Activated CD4-positive, alpha-beta T cell treated with anti-CD3 and anti-CD28 coated beads, Interleukin-2, amount 50 U/mL, for 1 hour (primary cell): ENCODE results near the gene CCNJL.
"Not testable (repeated sequence)": the region's sequence is repeated elsewhere in the genome, so short reads cannot be mapped to it uniquely, and the experiment has no call there.

Experiments used
- DNase-seq: peaks from one replicate; pipeline ENCODE4 v3.0.0-alpha.2; 2020

CCNJL gene, protein sequence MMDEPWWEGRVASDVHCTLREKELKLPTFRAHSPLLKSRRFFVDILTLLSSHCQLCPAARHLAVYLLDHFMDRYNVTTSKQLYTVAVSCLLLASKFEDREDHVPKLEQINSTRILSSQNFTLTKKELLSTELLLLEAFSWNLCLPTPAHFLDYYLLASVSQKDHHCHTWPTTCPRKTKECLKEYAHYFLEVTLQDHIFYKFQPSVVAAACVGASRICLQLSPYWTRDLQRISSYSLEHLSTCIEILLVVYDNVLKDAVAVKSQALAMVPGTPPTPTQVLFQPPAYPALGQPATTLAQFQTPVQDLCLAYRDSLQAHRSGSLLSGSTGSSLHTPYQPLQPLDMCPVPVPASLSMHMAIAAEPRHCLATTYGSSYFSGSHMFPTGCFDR

DNA sequence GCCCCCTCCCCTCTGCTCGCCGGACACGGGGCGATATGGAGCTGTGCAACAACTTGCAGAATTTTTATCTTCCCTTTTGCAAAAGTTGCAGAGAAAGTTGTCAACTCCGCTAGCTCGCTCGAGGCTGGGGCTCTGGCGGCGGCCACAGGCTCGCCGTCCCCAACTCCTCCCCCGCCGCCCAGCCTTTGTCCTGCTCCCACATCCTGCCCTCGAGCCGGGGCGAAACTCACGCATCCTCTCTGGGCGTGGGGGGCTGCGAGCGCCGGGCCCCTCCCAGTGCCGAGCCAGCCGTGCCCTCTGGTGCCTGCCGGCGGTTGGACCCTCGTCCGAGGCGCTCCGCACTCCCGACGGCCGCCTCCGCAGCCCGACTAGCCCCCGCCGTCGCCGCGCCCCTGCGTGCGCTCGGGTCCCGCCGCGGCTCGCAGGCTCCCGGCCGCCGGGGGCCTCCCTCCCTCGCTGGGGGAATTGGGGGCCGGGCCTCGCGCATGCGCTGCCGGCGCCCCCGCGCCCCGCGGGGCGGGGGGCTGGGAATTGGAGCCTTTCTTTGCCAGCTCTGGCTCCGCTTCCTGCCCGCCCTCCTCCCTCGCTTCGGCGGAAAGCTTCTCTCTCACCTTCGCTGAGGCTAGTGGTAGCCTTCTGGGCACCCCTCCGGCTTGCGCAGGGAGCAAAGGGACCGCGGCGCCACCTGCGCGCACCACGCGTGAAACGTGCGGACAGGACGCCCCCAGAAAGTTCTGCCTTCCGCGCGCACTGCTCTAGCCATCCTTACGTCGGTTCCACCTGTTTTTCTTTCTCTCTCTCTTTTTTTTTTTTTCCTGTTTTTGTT, at the start of gene CCNJL:
Gene CCNJL (minus strand): TSS at position 431 of the 826 bp plus-strand sequence. CDS start 641 bp downstream, outside the sequence.
- DNase-seq = no peak

DNA sequence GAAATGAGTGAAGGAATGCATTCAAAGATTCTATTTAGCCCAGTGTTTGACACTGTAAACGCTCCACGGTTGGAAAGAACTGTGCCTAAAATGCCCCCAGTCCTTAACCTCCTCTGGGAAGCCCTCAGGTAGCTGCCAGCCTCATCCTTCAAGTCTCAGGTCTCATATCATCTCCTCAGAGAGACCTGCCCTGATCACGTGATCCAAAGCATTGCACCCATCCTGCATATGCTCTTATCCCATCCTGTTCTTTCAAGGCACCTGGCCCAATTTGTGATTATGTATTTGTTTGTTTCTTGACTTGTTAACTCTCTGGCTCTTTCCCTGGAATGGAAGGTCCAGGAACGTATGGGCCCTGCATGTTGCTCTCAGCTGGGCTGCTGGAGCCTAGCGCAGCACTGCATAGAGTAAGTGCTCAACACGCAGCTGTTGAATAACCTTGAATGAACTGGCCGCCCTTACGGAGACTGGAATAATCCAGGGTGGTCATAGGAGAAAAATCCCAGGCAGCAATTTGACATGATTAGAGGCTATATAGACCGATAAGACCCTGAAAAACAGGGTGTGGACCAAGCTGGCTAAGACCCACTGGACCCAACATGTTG, 49.4 kb upstream of the CCNJL start:
- DNase-seq = no peak

DNA sequence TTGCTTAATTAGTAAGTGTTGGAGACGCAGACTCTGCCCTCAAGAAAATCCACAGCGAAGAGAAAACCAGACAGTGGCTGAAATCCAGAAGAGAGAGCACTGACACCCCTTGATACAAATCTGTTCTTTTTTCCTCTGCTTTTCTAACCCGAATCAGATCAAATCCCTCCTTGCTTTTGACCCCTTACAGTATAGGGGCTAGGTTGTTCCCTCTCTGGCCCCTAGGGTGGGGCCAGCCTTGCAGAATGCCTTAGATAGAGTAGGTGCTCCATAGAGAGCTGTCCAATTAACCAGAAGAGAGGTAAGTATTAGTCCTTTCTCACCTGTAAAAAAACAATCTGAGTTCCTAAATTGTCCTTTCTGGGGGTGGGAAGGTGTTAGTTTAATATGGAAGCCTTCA, 47.9 kb upstream of the CCNJL start:
- no peak for DNase-seq

DNA sequence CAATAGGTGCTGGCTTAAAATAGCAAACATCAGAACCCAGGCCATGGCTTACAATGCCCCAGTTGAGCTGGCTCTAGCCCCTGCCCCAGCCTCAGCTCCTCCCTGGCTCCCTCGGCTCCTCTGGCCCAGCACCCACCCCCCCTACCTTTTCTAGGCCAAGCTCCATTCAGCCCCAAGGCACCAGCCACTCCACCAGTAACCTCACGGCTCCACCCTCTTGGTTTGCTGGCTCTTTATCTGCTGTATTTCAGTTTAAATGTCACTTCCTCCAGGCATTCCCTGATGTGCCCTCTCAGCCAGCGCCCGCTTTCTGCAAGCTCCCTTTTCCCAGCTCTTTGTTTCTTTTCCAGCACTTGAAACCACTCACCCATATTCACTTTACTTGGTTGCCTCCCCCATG, 47.5 kb upstream of the CCNJL start:
- DNase-seq = no peak

DNA sequence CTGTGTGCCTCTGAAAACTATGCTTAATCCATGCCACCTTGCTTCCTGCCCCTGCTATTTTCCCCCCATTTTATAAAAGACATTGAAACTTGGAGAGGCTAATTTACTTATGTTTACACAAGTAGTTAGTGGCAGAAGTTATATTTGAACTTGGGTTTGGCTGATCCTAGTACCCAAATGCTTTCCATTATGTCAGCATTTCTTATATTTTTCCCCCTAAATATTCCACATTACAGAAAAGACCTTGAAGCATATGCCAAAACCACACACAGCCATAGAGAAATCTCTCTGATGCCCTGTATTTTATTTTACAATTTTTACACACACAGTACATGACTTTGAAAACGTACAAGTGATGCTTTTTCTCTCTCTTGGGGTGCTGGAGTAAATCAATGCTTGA, 46.9 kb upstream of the CCNJL start:
- no peak for DNase-seq

DNA sequence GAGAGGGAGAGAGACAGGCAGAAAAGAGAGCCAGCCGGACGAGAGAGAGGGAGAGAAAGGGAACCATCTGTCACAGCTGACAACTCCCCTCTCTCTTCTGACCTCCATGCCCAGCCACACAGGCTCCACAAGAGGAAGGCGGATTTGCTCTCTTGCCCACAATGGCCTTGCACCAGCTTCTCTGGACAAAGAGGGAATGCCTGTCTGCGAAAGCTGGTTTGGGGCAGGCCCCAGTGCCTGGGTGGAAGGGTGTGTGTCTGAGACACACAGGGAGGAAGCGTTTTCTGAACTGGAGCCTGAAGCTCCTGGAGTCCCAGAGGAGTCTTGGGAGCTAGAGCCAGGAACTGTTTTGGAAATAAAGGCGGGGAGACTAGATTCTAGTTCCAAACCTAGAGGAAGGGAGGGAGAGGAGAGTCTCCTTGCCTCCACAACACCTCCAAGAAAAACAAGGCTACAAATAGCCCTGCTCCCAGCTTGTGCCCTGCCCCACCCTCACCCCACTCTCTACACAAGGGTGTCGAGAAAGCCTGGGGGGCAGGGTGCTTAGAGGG, 45.6 kb upstream of the CCNJL start:
- DNase-seq = no peak

DNA sequence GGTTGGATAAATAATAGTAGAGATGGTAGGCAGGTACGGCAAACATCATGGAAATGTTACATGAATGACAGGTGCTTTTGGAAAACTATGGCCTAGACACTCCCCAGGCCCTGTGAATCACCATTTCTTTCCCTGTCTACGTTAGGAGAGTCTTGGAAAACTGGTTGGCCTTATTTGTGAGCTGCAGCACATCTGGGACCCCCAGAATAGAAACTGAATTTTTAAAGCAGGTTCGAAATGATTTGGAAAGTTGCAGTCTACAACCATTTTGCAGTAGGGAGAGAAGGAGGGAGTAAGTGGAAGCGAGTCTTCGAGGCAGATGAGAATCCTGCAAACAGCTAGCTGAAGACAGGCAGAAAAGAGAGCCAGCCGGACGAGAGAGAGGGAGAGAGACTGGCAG, 45.0 kb upstream of the CCNJL start:
- no peak for DNase-seq

DNA sequence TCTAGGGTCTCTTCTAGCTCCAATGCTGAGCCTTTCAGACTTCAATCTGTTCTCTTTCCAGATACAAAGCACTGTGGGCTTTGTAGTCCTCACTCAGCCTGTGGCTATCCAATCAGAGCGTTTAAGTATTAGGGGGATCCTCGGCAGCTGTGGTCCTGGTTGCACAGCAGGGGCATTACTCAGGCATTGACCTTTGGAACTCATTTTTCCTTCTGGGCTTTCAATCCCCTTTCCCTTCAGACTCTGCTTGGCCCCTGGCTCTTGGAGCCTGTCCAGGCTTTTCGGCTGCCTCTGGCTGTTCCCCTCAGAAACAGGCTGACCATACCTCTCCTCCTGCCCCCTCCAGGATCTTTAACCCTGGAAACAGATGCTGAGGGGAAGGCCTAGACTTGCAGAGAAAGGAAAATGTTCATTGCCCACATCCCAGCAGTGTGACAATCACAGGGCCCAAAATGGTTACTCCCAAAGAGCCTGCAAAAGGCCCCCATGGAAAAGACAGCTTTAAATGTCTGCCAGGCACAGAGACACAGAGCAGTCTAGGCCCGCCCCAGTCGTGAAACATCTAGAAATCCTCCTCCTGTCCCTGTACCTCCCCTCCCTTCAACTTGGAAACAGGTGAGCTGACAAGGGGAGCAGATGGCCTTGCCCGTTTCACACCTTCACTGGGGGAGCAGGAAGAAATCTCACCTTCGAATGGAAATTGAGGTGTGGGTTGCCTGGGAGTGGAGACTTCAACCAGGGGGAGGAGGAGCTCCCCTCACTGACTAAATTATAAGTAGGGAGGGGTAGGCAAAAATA, 44.4 kb upstream of the CCNJL start:
- no peak for DNase-seq

DNA sequence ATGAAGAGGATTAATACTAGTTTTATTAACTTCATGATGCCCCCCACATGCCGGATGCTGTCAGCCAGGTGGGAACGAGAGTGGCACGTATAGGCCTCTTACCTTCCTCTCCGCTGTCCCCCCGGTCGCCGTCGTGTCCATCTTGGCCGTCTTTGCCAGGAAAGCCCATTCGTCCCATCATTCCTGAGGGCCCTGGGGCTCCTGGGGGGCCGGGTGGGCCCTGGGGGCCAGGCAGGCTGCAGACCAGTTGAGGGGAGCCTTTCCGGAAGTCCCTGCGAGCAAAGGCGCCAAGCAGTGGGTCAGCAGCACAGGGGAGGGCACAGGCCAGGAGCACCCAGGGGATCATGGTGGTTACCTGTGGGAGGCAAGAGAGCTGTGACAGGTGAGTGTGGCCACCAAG, 42.3 kb upstream of the CCNJL start:
- no peak for DNase-seq

DNA sequence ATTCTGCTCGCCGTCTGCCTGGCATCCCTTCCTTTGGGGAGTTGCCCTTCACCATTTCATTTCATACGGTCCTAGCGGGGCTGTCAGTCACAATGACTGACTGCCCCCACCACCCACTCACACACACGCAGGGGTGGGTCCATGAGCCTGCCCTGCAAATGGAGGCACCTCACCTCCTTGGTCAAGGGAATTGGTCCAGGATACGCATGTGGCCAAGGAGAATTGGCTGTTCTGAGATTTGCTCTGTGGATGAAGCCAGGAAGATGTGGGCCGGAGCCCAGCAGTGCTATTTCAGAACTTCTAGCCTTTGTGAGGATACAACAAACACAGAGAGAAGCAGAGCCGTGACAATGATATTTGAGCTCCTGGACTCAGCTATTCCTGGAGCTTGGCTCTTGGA, 41.0 kb upstream of the CCNJL start:
- no peak for DNase-seq

DNA sequence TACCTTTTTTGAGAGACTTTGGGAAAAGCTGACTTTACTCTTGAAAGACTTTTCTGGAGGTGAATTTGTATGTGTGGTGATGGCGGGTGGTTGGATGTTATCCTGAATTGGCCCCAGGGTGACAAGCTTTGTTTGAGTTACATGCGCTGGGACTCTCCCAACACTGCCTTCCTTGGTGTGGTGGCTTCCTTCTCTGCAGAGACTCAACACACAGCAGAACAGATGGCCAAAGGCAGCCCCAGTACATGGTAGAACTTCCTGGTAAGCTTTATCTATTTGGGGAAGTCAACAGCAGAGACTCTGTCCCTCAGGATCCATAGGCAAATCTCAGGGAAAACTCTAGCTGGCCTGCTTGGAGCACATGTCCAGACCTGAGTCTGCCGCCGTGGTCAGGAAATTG, 39.9 kb upstream of the CCNJL start:
- no peak for DNase-seq

DNA sequence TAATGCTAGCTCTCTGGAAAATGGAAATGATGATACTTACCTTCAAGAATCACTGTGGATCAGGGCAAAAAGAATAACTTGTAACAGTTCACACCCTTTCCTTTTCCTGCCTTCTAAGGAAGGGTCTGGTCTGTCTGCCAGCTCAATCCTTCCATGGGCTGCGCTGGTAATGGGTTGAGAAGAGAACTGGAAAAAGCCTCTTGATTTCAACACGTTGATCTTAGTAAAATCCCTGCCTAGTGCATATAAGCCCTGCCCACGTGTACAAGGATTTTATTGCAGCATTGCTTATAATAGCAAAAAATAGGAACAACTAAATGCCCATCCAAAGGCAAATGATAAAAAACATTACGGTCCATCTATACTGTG, 37.6 kb upstream of the CCNJL start:
- DNase-seq = no peak

DNA sequence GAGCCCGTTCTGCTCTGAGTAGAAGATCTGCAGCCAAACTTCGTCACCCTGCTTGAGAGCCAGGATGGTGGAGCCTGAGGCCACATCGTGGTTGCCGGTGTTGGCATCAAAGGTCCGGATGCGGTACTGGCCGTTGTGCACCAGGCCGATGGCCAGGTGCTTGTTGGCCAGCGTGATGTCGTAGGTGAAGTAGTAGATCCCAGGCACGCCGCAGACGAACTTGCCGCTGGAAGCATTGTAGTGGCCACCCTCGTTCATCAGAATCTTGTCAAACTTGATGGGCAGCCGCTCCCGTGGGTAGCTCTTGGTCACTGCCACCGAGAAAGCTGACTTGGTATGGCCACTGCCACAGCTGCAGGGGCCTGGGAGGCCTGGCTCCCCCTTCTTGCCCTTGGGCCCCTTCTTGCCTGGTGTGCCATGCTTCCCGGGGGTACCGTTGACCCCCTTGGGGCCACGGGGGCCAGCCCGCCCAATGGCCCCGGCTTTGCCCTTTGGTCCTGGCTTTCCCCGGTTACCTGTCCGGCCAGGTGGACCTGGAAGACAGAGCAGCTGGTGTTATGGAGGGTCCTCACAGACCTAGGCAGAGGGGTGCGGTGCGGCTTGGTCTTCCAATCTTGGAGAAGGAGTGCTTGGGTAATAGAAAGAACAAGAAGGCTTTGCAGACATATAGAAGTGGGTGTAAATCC, 37.0 kb upstream of the CCNJL start:
- no peak for DNase-seq

DNA sequence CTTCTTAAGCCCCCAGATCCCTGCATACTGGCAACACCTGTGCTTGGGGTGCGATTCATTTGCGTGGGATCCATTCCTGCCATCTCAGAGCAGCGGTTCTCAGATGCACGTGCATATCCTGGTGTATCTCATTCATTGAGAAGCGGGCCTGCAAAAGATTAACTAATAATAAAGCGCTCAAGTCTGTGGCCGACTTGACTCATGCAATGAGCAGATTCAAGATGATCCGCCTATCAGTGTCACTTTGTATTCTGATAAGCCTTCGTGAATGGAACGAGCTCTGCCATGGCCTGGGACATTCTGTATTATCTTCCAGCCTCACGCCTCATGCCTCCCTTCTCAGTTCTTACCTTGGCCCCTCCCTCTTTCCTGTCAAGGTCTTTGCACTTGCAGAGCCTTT, 35.7 kb upstream of the CCNJL start:
- DNase-seq = no peak

DNA sequence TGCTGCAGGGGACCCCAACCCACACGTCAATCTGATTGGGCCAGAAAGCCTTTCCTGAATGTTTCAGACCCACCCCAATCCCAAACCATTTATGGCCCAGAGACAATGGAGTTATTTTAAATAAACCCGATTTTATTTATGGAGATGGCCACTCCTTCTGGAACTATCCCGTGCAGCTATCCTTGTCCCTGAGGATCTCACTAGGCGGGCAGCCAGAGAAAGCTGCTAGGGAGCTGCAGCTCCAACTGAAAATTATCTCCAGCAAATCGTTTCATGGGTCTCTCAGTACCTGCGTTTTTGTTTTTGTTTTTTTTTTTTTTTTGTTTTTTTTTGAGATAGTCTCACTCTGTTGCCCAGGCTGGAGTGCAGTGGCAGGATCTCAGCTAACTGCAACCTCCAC, 35.1 kb upstream of the CCNJL start:
- no peak for DNase-seq

DNA sequence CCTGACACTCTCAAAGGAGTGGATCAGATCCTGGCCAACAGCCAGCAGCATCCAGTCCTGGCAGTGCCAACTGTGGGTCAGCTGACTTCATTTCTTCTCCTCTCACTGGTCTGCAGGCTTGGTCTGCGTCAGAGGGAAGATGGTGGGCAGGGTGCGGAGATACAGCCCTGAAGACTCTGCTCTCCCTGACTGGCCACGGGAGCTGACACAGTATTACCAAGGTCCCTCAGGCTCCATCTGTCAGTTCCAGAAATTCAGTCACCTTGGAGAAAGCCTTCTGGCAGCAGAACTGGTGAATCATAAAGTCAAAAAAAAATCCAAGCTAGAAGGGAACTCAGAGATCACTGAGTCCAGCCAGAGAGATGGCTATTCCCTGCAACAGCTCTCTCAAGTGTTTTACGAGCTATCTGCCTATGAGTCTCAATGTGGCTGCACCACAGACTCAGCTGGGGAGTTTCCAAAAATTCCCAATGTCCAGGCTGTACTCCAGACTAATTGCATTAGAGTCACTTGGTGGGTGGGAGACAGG, 30.1 kb upstream of the CCNJL start:
- no peak for DNase-seq

DNA sequence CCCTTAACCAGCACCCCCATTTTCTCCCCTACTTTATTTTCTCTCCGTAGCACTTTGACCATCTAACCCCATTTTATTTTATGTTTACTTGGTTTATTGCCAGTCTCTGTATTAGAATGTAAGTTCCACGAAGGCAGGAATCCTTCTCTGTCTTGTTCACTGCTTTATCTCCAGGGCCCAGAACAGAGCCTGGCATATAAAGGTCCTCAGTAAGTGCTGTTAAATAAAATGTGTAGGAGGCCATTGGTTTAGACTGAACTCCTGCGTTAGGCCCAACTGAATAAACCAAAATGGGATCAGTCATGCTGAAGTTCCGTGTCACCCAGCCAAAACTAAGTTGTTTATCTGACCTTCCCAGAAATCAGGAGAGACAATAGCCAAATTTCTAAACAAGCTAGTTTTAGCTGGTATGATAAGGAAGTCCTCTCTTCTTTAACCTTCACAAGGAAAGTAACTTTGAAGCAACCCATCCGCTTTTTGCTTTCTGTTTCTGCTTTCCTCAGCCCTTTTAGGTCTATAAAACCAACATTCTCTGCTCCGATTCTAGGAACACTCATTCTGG, 29.0 kb upstream of the CCNJL start:
- DNase-seq = no peak

DNA sequence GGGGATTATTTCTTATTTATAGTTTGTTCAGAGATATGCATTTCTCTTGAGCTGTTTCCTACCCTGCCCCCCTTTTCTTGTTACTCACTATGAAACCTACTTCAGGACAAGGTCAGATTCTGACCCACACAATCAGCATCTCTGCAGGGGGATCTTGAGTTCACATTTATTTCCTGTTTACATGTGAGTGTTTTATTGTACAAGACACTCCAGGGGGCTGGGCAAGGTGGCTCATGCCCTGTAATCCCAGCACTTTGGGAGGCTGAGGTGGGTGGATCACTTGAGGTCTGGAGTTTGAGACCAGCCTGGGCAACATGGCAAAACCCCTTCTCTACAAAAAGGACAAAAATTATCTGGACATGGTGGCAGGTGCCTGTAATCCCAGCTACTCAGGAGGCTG, 28.1 kb upstream of the CCNJL start:
- DNase-seq = not testable (repeated sequence)

DNA sequence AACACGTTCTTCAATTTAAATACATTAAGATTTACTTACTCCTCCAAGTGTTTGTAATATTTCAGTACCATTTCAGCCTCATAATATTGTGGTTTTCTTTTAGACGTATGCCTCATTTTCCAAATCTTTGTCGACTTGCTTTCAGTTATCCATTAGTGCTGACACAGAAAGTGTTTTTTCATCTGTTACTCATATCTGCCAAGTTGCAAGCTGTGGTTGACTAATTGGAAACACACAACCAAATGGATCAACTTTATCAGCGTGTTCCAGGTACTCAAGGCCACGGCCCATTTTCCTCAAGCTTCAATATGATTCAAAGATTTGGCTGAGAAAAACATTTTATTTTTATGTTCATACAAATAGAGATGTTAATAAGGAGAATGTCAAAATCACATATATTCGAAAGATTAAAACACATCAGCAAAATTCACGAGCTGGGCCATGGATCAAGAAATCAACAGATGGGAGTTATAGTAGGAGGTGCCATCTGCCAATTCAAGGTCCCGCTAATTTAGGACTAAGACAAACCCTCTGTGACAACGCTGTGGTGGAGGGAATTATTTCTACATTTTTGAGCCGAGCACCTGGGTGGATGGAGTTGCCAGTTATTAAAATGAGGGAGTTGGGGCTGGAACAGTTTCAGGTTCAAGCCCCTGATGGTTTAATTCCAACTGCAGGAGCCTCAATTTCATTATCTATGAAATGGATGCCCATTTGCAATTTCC, 27.2 kb upstream of the CCNJL start:
- DNase-seq = no peak

DNA sequence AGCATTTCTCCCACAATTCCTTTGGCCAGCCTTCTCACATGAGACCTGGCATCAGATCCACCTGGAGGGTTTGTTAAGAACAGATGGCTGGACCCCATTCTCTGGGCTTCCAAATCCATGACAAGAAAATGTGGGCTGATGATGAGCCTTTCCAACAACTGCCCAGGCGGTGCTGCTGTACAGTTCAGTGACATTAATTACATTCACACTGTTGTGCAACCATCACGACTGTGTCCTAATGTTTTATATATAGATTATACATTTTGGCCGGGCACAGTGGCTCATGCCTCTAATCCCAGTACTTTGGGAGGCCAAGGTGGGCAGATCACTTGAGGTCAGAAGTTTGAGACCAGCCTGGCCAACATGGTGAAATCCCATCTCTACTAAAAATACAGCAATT, 22.4 kb upstream of the CCNJL start:
- DNase-seq = not testable (repeated sequence)

DNA sequence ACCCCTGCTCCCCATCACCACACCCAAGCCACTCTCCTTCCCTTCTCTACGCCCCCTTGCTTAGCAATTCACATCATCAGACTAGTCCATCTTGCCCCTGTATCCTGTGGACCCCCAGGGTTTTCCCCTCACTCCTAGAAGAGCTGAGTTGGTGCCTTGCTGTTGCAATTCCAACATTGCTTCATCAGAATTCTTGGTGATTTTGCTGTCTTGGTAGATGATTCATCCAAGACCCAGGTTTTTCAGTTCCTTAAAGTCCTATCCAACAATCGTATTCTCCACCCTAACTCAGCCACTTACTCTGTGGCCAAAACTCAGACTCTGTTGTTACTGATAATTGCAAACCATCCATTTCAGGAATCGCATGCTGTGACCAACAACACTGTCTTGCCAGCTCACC, 21.4 kb upstream of the CCNJL start:
- no peak for DNase-seq
